Gastrocnemius medialis (tissue), 4 donors: ENCODE results near the gene MYO1B.

Experiments
- CTCF ChIP-seq, 5 experiments: fragments of 450-650 bp in 3 of 5; fragments of 200-600 bp in 2 of 5; sonication (generic) in 2 of 5; IDR thresholded peaks in 4 of 5; conservative IDR thresholded peaks in 1 of 5; 1 replicate in 4 of 5; 2 replicates in 1 of 5; pipeline ENCODE4 v1.5.1; 2016 to 2019; ENCODE audit warnings: antibody characterized with exemption in 5 of 5, mild to moderate bottlenecking in 3 of 5, moderate library complexity in 3 of 5
- POLR2A ChIP-seq, 2 donors: fragments of 450-650 bp; IDR thresholded peaks; one replicate each; pipeline ENCODE4 v1.6.1; 2017; ENCODE audit warnings: antibody characterized with exemption in 2 of 2, mild to moderate bottlenecking in 2 of 2, moderate library complexity in 2 of 2

- TF ChIP-seq CTCF (IDR thresholded peaks at IDR 0.05 in 4 of 5, conservative IDR thresholded peaks at IDR 0.05 in 1 of 5): no peak
- no peak for TF ChIP-seq POLR2A (IDR thresholded peaks at IDR 0.05)
Measured at GRCh38 chr2:191257934-191258333, 12.7 kb downstream of the MYO1B start.
